IPS DF 19.7 (cell line): Measurements from ENCODE around the gene ATP11A.

Experiments used
- DNase-seq: peaks from one replicate; pipeline ENCODE4 v3.0.0-alpha.2; 2013; ENCODE audit warnings: low read depth, low spot score

Gene ATP11A

DNA sequence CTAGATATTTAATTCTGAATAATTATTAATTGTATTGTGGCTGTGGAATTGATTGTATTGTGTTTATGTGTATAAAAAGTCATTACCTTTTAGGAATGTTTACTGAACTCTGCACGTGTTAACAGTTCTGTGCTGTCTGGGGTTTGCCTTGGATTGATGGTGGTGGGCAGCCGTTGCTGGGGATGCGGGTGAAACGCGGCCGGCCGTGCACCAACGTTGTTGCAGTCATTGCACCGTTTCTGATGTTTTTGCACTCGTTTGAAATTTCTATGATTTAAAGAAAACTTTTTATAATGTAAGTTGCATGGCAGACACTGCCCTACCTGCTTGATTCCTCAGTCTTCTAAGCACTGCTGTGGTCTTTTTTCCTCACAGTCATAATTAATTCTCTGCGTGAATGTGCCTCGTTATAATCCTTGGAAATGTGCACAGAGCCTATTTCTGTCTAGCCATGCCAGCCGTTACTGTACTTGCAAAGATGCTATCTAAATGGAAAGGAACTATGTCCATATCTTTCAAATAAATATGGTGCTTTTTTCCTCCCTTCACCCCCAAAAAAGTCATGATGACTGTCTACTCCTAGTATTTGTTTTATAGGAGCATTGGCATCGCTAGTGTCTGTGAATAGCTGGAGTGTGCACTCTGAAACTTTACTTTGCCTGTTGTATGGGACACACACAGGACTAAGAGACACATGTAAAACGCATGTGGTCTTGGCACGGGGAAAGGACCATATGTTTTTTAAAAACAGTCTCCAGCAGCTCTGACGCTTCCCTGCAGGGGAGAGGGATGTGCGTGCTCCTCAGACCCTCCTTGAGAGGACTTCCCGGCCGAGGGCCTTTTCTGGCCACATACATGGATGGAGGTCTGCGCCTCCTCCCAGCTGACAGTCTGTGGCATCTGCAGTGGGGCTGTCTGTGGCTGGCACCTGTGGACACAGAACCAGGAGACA is 238.5 kb downstream of the ATP11A start:
- no peak for DNase-seq

DNA sequence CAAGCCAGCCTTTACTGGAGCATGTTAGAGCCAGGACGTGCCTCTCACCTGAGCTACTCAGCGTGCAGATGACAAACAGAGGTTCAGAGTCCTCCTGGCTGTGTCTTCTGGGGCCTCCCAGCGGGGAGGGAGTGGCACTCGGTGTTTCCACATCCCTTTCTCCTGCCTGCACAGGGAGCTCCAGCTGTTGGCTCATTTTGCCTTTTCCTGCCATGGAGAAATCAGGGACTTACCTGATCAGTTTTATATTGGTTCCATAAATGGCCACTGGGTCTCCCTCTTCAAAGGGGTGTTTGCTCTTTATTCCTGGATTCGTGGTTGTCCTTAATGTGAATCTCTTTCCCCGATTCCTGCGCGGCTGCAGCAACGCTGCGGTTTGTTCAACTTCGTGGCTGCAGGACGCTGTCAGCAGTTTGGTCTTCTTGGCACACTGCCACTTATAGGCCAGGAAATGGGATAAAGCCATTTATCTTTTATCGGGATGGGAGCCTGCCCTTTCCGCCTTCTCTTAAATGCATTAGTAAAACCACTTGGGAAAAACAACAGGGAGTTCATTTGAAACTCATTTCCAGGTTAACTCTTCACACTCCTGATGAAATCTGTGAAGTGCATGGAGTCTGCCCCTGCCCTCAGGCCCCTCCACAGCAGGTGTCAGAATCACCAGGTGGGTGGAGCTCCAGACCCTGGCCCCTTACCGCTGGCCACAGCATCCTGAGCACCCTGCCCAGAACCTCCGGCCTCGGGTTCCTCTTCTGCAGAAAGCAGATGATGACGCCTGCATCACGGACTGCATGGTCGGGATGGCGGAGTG is 239.3 kb downstream of the ATP11A start:
- no peak for DNase-seq

DNA sequence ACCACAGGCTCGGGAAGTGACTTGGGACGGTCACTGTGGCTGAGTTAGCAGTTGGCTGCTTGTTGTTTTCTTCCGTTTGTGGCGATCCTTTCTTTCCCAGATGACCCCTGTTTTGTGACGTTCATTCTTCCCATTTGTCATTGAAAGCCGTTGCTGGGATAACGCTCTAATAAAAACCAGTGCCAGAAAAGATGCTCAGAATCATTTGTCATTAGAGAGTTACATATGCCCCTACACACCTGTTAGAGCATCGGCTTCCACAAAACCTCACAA is 239.9 kb downstream of the ATP11A start:
- no peak for DNase-seq

DNA sequence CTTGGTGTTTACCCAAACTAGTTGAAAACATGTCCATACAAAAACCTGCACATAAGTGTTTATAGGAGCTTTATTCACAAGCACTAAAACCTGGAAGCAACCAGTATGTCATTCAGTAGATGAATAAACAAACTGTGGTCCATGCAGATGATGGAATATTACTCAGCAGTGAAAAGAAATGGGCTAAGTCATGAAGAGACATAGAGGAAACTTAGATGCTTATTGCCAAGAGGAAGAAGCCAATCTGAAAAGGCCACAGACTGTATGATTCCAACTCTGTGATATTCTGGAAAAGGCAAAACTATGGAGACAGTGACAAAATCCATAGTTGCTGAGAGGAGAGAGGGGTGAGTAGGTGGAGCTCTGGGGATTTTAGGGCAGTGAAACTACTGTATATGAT is 240.4 kb downstream of the ATP11A start:
- DNase-seq, result no peak

DNA sequence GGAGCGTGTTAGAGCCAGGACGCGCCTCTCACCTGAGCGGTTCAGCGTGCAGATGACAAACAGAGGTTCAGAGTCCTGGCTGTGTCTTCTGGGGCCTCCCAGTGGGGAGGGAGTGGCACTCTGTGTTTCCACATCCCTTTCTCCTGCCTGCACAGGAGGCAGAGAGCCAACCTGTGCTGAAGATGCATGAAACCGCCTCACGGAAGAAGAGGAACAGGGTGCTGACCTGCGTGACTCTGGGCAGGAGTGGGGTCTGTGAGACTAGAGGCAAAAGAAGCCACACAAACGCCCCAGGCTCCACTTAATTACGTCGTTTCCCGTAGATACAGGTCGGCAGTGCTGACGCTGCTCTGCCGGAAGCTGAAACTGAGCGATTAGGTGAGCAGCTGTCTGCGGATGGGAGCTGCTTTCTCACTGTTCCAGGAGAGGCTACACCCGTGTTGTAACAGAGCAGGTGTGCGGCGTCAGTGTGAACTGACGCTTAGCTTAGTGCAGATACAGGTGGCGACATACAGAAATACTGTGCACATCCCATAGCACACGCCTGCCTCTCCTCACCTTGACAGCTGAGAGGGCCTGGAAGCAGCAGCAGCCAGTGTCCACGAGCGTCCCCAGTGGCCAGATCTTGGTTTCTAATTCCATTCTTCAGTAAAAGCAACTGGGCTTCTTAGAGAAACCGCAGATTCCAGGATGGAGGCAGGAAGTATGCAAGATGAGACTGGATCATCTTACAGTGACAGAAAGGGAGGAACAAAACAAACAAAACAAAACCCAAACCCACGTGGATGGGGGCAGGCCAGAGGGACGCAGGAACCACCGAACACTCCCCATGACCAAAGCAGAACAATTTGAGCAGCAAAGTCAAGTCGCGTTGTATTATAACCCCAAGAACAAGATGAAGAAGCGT is 241.4 kb downstream of the ATP11A start:
- peak; percentile 33 for DNase-seq

DNA sequence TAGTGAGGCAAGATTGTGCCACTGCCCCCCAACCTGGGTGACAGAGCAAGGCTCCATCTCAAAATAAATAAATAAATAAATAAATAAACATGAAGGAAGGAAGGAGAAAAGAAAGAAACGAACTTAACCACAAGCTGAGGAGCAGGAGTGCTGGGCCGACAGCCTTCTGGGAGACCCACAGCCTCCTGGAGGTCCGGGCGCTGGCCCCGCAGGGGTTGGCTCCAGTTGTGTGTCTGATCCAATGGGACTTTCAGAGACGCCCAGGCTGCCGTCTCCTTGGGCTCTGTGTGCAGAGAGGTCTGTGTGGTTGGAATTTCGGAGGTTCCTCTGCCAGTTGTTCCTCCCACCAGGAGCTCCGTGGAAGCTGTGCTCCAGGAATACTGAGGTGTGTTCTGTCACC is 243.1 kb downstream of the ATP11A start:
- no peak for DNase-seq

DNA sequence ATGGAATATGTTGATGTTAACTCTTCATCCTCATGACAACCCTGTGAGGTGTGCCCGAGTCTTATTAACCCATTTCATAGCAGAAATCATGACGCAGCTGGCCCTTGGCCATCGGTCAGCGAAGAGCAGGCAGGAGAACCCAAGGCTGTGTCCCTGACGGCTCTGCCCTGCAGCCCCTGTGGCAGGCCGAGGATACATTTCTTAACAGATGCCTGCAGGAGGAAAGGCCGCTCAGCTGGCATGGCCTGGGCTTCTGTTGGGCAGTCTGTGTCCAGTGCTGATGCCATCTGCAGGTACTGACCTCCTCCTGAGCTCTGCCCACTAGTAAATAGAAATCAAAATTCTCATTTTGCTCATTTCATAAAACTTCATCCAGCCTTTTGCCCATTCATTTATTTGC is 243.8 kb downstream of the ATP11A start:
- no peak for DNase-seq

DNA sequence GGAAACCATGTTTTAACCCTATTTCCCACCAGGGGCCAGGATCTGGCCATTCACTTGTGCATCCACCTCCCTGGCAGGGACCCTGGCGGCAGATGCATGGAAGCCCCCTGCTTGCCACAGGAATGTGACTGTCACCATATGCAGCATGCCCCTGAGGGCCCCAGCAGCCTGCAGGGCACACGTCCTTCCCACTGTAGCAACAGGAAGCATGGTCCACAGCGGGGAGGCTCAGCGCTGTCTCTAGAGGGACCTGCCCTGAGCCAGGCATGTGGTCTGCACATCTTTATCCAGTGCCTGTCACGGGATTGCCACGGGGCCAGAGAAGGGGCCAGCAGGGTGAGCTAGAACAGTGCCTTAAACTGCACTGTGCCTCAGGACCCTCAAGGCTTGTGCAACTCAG is 244.2 kb downstream of the ATP11A start:
- DNase-seq, result no peak
